ENCODE measurements around the gene PDILT.

- TF ChIP-seq POU2F2 (IDR thresholded peaks at IDR 0.05; ENCODE audit: low read depth, low read length) (no peak), TAF1 (IDR thresholded peaks at IDR 0.05; ENCODE audit: low read depth, low read length) (no peak), POLR2AphosphoS5 (IDR thresholded peaks at IDR 0.05; ENCODE audit: low read depth, low read length) (no peak)
These were observed 21.2 kb downstream of the PDILT start for GRCh38 chr16:20383106-20384029.

All from GM12891 (cell line).